ENCODE measurements around the gene TRIM14.

Gene TRIM14, protein sequence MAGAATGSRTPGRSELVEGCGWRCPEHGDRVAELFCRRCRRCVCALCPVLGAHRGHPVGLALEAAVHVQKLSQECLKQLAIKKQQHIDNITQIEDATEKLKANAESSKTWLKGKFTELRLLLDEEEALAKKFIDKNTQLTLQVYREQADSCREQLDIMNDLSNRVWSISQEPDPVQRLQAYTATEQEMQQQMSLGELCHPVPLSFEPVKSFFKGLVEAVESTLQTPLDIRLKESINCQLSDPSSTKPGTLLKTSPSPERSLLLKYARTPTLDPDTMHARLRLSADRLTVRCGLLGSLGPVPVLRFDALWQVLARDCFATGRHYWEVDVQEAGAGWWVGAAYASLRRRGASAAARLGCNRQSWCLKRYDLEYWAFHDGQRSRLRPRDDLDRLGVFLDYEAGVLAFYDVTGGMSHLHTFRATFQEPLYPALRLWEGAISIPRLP

DNA sequence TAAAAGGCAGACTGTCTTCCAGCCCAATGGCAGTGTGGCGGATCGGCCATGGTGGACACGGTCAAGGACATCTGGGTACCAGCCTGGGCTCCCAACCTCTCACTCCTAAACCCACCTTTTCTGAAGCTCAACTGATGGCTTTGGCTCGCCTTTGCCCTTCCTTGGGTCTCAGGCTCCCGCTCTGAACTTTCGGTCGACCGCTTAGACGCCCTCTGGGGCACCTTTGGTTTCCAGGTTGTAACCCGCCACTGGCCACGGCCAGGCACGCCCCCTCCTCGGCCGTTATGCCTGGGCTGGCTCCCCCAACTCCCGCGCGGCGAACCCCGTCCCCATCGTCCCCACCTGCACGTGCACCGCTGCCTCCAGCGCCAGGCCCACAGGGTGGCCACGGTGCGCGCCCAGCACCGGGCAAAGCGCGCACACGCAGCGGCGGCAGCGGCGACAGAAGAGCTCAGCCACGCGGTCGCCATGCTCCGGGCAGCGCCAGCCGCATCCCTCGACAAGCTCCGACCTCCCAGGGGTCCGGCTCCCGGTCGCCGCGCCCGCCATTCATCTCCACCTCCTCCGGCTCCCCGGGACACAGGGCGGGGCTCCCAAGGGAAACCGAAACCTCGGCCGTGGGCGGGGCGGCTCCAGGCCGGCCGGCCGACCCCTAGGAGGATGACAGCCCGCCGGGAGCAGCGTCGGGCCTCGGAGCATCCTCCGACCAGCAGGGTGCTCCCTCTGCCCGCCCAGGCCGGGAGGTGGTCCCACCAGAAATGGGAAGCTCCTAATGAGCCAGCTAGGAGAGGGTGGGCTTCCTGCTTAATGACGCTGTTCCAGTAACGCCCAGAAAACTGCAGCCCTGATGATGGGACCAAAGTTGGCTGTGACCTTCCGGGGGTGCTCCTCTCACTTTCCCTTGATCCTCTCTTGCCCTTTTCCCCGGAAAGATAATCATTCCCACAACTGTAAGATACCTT is at the start of gene TRIM14:
TSS of gene TRIM14 (minus strand) at position 583 of the 962 bp plus-strand sequence. CDS start at position 549, 34 bp downstream.
- no peak for DNase-seq

DNA sequence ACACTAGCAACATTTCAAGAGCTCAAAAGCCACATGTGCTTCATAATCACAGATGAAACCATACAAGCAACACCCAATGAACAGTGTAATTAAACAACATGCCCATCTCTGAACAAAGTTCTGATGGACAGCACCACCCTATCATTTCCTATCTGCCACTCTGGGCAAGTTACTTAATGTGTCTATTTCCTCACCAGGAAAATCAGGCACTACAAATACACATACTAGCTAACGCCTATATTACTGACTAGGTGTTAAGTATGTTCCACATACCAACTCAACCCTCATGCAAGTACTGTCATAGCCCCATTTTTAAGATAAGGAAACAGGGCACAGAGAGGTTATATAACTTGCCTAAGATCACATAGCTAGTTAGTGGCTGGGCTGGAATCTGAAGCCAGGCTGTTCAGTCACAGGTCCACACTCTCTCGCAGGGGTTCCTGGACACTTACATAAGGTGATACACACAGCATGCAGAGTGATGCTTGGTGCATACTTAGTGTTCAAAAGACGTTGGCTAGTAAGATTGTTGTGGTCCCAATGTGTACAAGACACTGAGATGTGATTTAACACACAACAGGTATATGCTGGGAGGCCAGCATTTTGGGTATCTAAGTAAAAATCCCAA is 49.2 kb upstream of the TRIM14 start:
- no peak for DNase-seq

DNA sequence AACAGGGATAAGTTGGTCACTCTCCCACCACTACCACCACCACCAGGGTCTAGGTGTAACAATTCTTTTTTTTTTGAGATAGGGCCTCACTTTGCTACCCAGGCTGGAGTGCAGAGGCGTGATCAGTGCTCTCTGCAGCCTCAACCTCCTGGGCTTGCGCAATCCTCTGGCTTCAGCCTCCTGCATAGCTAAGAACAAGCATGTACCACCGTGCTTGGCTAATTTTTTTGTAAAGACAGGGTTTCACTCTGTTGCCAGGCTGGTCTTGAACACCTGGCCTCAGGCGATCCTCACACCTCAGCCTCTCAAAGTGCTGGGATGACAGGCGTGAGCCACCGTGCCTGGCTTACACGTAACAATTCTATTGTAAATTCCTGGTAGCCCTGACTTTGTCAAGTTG is 45.9 kb upstream of the TRIM14 start:
- no peak for DNase-seq

DNA sequence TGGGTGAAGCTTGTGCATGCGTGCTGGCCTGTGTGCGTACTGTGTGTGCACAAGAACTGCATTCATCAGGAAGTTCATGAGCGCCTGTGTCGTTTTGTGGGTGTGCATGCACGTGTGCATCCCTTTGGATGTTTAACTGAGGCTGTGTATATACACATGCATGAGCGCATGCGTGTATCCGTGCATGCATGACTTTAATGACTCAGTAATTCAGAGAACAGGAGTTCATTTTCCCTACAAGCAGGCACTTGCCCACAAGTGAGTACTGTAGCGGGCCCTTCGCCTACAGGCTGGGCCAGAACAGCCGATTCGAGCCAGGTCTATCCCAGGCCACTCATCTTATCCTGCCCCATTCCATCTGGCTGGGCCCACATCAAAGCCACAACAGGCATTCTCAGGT is 43.6 kb upstream of the TRIM14 start:
- DNase-seq, result no peak

DNA sequence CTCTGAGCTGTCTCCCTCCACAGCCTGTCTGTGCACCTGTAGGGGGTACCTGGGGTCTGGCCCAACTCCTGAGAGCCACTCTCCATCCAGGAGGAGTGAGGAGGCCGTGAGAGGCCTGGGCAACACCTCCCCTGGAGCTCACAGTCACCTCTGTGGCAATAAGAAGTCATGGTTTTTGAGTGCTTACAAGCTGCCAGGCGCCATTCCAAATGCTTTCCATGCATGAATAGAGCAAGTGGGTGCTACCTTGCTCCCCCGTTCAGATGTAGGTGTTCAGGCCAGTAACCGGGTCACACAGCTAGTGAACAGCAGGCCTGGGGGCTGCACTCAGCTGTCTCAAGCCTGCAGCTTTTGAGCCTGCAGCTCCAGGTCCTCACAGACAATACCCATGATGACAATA is 42.8 kb upstream of the TRIM14 start:
- no peak for DNase-seq

DNA sequence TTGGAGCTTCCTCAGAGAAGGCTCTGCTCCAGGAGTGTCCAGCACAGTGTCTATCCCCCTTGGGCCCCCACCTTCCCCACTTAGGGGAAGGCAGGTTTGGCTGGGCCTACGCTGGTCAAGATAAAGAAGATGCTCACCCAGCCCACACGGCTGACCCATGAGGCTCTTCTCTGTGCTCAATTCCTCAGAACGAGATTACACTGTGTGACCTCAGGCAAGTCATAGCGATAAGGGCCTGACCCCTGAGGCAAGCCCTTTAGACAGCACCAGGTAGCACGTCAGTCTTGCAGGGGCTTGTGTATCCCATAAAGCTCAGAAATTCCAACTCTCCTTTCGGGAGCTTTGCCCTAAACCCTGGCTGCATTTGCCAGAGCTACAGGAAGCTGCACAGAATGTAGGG is 40.8 kb upstream of the TRIM14 start:
- no peak for DNase-seq

DNA sequence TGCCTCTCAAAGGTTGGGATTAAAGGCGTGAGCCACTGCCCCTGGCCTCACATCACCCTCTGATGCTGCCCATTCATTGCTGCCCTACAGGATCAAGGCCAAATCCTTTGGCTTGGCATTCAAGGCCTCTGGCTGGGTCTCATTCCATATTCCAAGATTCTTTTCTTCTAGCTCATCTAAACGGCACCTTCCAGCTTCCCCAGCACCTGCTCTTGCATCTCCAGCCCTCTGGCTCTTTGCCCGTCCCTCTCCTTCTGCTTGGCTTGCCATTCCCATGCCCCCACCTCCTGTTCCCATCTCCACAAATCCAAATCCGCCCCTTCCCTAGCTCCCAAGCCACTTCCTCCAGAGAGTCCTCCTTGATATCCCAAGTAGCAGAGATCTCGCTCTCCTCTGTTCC is 40.3 kb upstream of the TRIM14 start:
- DNase-seq, result no peak

DNA sequence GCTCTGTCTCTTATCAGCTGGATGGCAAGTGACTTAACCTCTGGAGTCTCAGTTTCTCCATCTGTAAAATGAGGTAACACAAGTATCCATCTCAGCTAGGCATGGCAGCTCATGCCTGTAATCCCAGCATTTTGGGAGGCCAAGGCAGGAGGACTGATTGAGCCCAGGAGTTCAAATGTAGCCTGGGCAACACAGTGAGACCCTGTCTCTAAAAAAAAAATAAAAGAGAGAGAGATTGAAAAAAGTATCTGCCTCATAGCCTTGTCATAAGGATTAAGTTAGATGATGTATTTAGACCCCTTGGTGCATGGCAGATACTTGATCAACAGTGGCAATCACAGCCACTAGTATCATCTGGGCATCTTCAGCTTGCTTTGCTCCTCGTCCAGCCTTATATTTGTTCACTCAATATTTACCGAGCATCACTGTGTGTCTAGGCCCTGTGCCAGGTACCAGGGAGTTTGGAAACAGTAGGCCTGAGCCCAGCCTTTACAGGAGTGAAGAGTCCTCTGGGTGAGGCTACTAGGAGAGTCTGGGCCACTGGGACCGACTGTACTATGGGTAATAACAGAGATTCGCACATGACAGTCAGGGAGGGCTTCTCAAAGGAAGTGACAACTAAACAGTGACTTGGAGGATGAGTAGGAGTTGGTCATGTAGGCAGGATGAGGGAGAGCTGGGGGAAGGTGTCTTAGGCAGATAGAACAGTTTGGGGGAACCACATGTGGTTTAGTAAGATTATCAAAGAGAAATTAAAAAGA is 39.2 kb upstream of the TRIM14 start:
- no peak for DNase-seq

DNA sequence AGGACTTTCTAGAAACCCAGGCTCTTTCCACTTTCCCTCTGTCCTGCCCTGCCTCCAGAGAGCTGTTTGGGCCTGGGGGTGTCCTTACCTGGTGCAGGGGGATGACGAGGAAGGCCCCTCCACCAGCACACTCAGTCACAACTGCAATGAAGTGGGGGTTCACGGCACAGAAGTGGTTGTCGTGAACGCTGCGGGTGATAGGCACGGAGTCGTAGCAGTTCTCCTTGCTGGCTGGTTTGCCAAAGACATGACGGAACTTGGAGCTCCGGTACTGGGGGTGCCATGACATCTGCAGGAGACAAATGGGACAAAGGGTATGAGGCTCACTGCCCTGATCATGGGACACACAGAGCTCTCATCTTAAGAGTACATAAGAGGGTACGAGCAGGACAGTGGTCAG is 38.4 kb upstream of the TRIM14 start:
- no peak for DNase-seq

DNA sequence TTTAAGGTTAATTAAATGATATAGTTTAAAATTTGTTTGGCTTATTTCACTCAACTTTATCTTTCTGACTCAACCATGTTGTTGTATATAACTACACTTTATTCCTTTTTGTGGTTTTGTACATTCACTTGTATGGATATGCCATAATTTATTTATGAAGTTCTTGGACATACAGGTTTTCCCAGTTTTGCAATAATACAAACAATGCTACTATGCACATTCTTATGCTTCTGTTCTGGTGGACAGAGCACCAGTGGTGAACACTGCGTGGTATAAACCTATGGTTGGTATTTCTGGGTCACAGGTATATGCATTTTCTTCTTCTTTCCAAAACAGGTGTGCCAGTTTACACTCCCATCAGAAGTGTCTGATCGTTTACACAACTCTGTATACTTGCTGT is 35.7 kb upstream of the TRIM14 start:
- no peak for DNase-seq

DNA sequence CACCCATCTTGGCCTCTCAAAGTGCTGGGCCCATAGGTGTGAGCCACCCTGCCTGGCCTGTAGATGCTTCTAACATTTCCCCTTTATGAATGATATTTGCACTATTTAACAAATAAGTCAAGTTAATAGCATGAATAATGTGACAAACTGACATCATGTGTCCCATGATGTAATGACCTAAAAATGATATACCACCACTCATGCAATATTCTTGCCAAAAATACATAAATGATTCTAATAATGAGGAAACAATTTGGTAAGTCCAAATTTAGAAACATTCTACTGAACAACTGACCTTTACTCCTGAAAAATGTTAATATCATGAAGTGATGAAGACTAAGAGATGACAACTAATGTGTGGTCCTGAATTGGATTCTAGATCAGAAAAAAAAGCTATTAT is 33.5 kb upstream of the TRIM14 start:
- no peak for DNase-seq

DNA sequence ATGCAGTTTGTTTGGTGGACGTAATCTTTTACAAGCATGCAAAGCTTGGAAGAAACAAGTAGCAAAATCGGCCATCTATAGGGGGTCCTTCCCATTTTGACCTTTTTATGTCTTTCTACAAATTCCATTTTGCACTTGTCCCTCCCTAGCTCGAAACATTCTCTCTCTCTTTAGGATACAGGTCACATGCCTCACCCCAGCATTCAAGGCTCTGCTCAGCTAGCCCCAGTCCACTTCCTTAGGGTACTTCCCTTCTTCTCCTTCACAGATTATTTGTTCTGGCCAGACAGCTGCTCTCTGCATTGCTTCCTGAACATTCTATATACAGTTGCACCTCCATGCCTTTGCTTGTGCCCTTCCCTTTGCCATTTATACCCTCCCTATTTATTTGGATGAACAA is 31.7 kb upstream of the TRIM14 start:
- no peak for DNase-seq

DNA sequence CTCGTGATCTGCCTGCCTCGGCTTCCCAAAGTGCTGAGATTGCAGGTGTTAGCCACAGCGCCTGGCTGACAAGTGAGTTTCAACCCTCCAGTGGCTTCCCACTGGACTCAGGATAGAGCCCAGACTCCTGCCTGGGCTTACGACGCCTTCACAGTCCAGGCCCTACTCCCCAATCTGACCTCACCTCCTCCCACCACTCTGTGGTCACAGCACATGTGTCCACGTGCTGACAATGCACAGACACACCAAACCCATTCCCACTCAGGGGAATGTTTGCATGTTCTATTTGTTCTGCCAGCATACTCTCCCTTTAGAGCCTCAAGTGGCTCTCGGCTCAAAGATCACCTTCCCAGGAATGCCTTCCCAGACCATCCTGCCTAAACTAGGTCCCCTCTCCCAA is 31.1 kb upstream of the TRIM14 start:
- DNase-seq, result no peak

DNA sequence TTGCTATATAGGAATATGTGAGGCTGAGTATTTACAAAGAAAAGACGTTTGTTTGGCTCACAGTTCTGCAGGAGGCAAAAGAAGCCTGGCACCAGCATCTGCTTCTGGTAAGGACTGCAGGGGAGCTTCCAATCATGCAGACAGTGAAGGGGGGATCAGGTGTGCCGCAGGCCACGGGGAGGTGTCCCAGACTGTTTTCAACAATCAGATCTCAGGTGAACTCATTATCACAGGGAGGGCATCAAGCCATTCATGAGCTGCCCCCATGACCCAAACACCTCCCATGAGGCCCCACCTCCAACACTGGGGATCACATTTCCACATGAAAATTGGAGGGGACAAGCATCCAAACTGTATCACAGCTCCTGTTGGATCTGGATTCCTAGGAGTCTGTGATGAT is 30.4 kb upstream of the TRIM14 start:
- DNase-seq, result no peak

DNA sequence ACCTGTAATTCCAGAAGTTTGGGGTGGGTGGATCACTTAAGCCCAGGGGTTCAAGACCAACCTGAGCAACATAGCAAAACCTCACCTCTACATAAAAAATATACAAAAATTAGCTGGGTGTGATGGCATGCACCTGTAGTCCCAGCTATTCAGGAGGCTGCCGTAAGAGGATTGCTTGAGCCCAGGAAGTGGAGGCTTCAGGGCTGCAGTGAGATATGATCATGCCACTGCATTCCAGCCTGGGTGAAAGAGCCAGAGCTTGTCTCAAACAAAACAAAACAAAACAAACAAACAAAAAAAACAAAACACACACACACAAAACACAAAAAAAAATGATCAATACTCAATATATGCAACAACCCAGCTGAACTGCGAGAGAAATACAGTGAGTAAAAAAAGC is 29.5 kb upstream of the TRIM14 start:
- no peak for DNase-seq

DNA sequence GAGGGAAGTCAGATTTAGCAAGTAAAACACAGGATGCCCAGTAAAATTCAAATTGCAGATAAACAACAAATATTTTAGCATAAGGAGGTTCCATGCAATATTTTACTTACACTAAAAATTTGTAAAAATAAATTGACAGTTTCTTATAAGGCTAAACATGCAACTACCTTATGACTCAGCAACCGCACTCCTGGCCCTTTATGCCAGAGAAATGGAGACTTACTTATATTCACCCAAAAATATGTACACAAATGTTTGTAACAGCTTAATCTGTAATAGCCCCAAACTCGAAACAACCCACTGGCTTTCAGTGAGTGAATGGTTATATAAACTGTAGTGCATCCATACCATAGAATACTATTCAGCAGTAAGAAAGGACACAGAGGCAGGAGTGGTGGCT is 28.6 kb upstream of the TRIM14 start:
- no peak for DNase-seq

DNA sequence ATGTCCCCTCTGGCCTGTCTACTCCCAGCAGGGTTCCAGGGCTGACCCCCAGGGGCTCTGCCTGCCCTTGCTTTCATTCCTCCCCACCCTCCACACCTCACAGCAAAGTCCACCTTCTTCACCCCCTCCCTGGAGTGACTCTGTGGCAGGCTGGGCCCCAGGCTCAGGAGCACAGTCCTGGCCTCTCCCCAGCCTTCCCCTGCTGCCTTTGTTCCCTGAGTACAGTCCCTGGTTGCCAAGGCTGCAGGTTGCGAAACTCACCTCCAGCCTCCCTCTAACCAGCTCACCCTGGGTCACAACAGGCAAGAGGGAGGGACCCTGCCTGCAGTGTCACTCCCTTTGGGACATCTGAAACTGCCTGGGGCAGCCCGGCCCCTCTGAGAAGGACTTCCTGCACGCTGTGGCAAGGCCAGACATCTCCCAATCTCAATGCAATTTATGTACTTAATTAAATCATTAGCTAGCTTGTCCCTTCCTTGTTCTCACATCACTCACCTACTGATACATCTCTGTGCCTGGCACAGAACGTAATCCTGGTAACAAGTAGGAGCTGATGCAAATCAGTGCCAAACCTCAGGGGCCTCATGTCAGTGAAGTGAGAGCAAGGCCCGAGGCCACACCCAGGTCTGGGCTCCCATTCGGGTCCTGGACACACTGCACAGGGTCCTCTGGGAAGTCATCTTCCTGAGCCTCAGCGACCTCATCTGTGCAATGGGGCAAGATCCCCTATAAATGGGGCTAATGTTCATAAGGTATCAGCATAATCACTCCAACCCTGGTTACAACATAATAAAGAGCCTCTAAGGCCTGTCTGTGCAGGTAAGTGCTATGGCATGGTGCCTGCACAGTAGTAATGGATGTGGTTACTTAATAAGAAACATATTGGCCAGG is 27.3 kb upstream of the TRIM14 start:
- DNase-seq, result no peak

DNA sequence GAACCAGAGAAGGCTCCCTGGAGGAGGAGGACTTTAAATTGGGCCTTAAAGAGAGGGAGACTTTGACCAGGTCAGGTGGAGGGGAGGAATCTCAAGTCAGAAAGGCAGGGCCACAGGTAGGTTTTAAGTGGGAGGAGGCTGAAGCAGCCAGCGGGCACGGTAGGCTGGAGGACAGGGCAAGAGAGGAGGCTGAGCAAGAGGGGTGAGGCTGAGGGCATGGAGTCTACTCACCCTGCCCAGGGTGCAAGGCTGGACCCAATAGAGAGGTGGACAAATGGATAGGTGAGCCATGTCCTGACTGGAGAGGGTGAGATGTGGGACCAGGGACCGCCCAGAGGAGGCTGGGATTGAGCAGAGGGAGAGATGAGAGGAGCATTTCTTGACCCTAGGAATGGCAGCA is 25.6 kb upstream of the TRIM14 start:
- DNase-seq, result no peak

DNA sequence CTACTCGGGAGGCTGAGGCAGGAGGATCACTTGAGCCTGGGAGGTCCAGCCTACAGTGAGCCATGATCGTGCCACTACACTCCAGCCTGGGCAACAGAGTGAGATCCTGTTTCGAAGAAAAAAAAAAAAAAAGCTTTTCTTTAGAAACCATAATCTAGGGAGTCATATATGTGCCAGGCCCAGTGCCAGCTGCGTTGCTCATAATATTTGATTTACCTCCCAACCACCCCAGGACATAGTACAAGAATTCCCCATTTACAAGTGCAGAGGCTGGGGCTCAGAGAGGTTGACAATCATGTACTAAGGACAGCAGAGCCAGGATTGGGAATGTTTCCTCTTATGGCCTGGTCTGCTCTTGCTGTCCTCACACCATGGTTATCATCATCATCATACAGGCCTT is 25.1 kb upstream of the TRIM14 start:
- no peak for DNase-seq

DNA sequence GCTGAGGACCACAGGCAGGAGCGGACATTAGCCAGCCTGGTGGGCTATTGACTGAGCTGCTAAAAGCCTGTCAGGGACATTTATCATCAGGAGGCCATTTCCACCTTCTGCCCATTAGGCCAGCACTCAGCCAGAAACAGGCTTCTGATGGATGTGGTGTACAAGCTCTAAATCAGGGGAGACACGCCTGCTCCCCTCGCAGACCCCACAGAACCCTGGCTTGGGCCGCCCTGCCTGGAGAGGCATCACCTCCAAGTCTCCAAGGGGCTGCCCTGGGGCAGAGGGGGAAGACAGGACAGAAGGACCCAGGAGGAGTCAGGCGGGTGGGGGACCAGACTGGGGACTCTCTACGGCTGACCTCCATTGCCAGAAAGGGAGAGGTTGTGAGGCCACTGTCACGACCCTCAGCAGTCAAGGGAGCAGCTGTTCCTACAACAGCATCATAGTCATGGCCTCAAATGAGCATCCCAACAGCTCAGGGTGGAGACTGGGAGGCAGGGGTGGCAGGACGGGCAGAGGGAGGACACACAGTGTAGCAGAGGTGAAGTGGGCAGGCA is 24.0 kb upstream of the TRIM14 start:
- no peak for DNase-seq

DNA sequence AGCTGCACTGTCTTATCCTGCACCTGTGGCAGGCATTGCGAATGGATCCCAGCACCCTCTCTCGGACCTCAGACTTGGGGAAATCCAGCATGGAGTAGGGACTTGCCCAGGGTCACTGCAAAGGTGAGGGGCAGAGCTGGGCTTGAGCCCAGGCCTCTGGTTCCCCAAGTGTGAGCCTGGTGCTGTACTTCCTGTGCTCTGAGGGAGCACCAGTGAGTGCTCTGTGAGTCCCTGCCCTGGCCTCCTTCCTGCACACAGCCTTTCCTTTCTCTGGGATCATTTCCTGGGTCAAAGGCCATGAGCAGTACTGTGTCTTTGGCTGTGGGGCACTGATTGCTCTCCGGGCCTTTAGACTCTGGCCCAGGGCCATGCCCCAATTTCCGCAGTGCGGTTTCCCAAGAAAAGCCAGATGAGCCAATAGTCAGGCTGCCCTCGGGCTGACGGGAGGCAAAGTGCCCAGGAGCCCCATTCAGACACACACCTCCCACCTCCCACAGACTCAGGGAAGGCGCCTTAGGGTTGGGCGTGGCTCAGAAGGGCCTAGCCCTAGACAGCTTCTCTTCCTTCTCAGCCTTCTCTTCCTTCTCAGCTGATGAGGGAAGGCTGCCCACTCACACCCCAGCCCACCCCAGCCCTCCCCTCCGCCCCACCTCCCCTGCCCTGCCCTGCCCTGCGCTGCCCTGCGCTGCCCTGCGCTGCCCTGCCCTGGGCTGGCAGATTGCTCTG is 23.3 kb upstream of the TRIM14 start:
- DNase-seq, result no peak
